Stimulated activated CD8-positive, alpha-beta memory T cell treated with anti-CD3 and anti-CD28 coated beads, Interleukin-4, amount 100 ng/mL, for 48 hours (primary cell): Measurements from ENCODE around the gene NUDT3.
"Not testable (repeated sequence)": the region's sequence is repeated elsewhere in the genome, so short reads cannot be mapped to it uniquely, and the experiment has no call there.

Source experiments
- DNase-seq: peaks from one replicate; pipeline ENCODE4 v3.0.0-alpha.2; 2020

Gene NUDT3

GRCh38 chr6:34365781-34366638 is 26.5 kb downstream of the NUDT3 start:
- DNase-seq = not testable (repeated sequence)

- DNase-seq = not testable (repeated sequence)
Observed at GRCh38 chr6:34363681-34364075, 28.8 kb downstream of the NUDT3 start.

- DNase-seq = no peak
Observed at GRCh38 chr6:34362909-34363680, 29.4 kb downstream of the NUDT3 start.

- DNase-seq = no peak
Observed at GRCh38 chr6:34362176-34362575, 30.3 kb downstream of the NUDT3 start.

- no peak for DNase-seq
Observed at GRCh38 chr6:34360556-34360955, 31.9 kb downstream of the NUDT3 start.

GRCh38 chr6:34359418-34360158 is 32.9 kb downstream of the NUDT3 start:
- DNase-seq = no peak

GRCh38 chr6:34358389-34358905 is 34.0 kb downstream of the NUDT3 start:
- no peak for DNase-seq

- no peak for DNase-seq
Observed at GRCh38 chr6:34357937-34358336, 34.5 kb downstream of the NUDT3 start.

- DNase-seq = no peak
Observed at GRCh38 chr6:34355889-34356288, 36.6 kb downstream of the NUDT3 start.

GRCh38 chr6:34354230-34354629 is 38.2 kb downstream of the NUDT3 start:
- DNase-seq = not testable (repeated sequence)

GRCh38 chr6:34353530-34353929 is 38.9 kb downstream of the NUDT3 start:
- not testable (repeated sequence) for DNase-seq

GRCh38 chr6:34352305-34352937 is 40.0 kb downstream of the NUDT3 start:
- no peak for DNase-seq

- DNase-seq = no peak
Observed at GRCh38 chr6:34350934-34351217, 41.6 kb downstream of the NUDT3 start.

GRCh38 chr6:34350137-34350933 is 42.1 kb downstream of the NUDT3 start:
- DNase-seq = no peak

- no peak for DNase-seq
Observed at GRCh38 chr6:34349211-34349610, 43.3 kb downstream of the NUDT3 start.

- no peak for DNase-seq
Observed at GRCh38 chr6:34347303-34347702, 45.2 kb downstream of the NUDT3 start.

GRCh38 chr6:34346175-34347119 is 46.0 kb downstream of the NUDT3 start:
- DNase-seq = no peak

- DNase-seq = no peak
Observed at GRCh38 chr6:34343806-34344205, 48.7 kb downstream of the NUDT3 start.

- no peak for DNase-seq
Observed at GRCh38 chr6:34342247-34342646, 50.2 kb downstream of the NUDT3 start.

GRCh38 chr6:34341481-34341971 is 50.9 kb downstream of the NUDT3 start:
- DNase-seq = no peak
